K562 treated with DMSO at 1 percent for 4 hours (cell line): Measurements from ENCODE around the gene HABP2. TPM values are rescaled to one million over a fixed set of nuclear protein-coding genes. Genes with fewer than 3 reads are reported as not detected.

ENCODE experiments used
- total RNA-seq: library from RNA; unstranded; fragments of 300-600 nt; gene quantifications from 2 replicates; pipeline ENCODE4 v1.2.3, GENCODE V29; 2022; ENCODE audit not compliant: insufficient read depth

Gene HABP2
- total RNA-seq: not detected in 2 replicates

DNA sequence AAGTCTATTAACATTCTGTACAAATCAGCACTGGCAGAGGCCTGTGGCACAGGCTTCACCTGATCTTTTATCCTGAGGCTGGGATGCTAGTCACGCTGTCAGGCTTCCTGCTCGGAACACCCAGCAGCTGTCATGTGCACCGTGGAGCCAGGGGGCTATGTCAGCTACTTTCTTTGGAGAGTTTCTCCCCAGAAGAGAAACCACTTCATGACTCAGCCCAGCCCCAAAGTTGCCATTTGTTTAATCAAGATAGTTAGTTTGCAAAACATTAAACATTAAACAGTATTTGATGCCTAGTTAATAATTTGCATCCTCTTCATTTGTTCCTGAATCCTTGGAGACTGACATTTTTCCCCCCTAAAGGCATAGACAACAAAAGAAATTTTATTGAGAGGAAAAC is at the start of gene HABP2:
Gene HABP2, plus strand, starts transcription at position 353 of the 400 bp plus-strand sequence. CDS start 69 bp downstream, outside the sequence.

Other genes starting within 250 kb of the HABP2 start
- not detected in 2 replicates for gene NRAP, start 111.0 kb downstream of the HABP2 start, total RNA-seq
- 20.1 and 21.5 TPM in 2 replicates for gene CASP7, start 126.9 kb downstream of the HABP2 start, total RNA-seq
- gene PLEKHS1, start 198.6 kb downstream of the HABP2 start, total RNA-seq: not detected in 2 replicates